Activated T-helper 1 cell treated with Interleukin-2 at 50 U/mL for 16 hours (primary cell): ENCODE data around the gene KIFC3.
"Not testable (repeated sequence)": the region's sequence is repeated elsewhere in the genome, so short reads cannot be mapped to it uniquely, and the experiment has no call there.

Experiments used
- DNase-seq: peaks from one replicate; pipeline ENCODE4 v3.0.0-alpha.2; 2020; ENCODE audit warnings: low read depth

The KIFC3 gene

GRCh38 chr16:57802341-57803133 lies at the start of gene KIFC3:
Gene KIFC3, minus strand, starts transcription at chr16:57802491. Its CDS starts 4,248 bp downstream, at chr16:57798243.
- DNase-seq = peak; percentile 53

- no peak for DNase-seq
Measured at GRCh38 chr16:57848181-57848580, 45.9 kb upstream of the KIFC3 start.

- DNase-seq = not testable (repeated sequence)
Measured at GRCh38 chr16:57846931-57847330, 44.6 kb upstream of the KIFC3 start.

- DNase-seq = no peak
Measured at GRCh38 chr16:57846078-57846697, 43.9 kb upstream of the KIFC3 start.

- DNase-seq = no peak
Measured at GRCh38 chr16:57845115-57845514, 42.8 kb upstream of the KIFC3 start.

GRCh38 chr16:57844416-57845030 lies 42.2 kb upstream of the KIFC3 start:
- no peak for DNase-seq

- no peak for DNase-seq
Measured at GRCh38 chr16:57843400-57843799, 41.1 kb upstream of the KIFC3 start.

- no peak for DNase-seq
Measured at GRCh38 chr16:57842601-57843000, 40.3 kb upstream of the KIFC3 start.

GRCh38 chr16:57840833-57841232 lies 38.5 kb upstream of the KIFC3 start:
- no peak for DNase-seq

- DNase-seq = no peak
Measured at GRCh38 chr16:57838161-57838560, 35.9 kb upstream of the KIFC3 start.

- no peak for DNase-seq
Measured at GRCh38 chr16:57837305-57838125, 35.2 kb upstream of the KIFC3 start.

- not testable (repeated sequence) for DNase-seq
Measured at GRCh38 chr16:57835439-57835838, 33.1 kb upstream of the KIFC3 start.

- no peak for DNase-seq
Measured at GRCh38 chr16:57834936-57835335, 32.6 kb upstream of the KIFC3 start.

- DNase-seq = no peak
Measured at GRCh38 chr16:57830890-57831484, 28.7 kb upstream of the KIFC3 start.

- DNase-seq = no peak
Measured at GRCh38 chr16:57829969-57830360, 27.7 kb upstream of the KIFC3 start.

GRCh38 chr16:57828272-57829161 lies 26.2 kb upstream of the KIFC3 start:
- DNase-seq = no peak

GRCh38 chr16:57826706-57827625 lies 24.7 kb upstream of the KIFC3 start:
- no peak for DNase-seq

- no peak for DNase-seq
Measured at GRCh38 chr16:57826052-57826451, 23.8 kb upstream of the KIFC3 start.

GRCh38 chr16:57825298-57826044 lies 23.2 kb upstream of the KIFC3 start:
- no peak for DNase-seq
